ENCODE data around the gene SEMA4D.

DNA sequence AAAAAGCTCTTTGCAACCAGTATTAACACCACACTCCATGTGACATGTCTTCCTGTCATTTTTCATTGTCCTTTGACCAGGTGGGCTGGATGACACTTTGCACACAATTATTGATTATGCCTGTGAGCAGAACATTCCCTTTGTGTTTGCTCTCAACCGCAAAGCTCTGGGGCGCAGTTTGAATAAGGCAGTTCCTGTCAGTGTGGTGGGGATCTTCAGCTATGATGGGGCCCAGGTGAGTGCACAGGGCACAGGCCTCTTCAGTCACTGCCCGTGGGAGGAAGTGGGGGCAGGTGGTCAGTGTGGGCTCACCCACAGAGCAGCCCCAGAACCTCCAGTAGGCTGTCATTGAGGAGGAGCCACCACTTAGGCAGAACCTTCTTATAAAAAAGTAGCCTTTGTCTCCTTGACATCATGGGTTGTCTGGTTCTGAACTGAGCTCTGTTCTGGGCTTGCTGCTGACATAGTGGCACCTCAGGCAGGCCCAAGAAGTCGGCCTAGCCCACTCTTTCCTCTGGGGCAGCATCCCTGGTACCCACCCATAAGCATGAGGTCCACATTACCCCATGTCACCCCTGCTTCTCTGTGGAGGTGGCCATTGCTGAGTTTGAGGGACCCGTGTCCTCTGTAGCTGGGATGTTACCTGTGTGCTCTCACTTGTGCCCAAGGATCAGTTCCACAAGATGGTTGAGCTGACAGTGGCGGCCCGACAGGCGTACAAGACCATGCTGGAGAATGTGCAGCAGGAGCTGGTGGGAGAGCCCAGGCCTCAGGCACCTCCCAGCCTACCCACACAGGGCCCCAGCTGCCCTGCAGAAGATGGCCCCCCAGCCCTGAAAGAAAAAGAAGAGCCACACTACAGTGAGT lies 140.3 kb downstream of the SEMA4D start:
- TF ChIP-seq POLR2A (IDR thresholded peaks at IDR 0.05) = no peak
- TF ChIP-seq, protein P1, sequence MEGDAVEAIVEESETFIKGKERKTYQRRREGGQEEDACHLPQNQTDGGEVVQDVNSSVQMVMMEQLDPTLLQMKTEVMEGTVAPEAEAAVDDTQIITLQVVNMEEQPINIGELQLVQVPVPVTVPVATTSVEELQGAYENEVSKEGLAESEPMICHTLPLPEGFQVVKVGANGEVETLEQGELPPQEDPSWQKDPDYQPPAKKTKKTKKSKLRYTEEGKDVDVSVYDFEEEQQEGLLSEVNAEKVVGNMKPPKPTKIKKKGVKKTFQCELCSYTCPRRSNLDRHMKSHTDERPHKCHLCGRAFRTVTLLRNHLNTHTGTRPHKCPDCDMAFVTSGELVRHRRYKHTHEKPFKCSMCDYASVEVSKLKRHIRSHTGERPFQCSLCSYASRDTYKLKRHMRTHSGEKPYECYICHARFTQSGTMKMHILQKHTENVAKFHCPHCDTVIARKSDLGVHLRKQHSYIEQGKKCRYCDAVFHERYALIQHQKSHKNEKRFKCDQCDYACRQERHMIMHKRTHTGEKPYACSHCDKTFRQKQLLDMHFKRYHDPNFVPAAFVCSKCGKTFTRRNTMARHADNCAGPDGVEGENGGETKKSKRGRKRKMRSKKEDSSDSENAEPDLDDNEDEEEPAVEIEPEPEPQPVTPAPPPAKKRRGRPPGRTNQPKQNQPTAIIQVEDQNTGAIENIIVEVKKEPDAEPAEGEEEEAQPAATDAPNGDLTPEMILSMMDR (IDR thresholded peaks at IDR 0.05) = no peak
- TF ChIP-seq EP300 (IDR thresholded peaks at IDR 0.05) = no peak
